Neural progenitor cell (in vitro differentiated cells): ENCODE results near the gene SUMF1. TPM values are rescaled to one million over a fixed set of nuclear protein-coding genes. Genes with fewer than 3 reads are reported as not detected.

Experiments used
- DNase-seq: peaks from one replicate; pipeline ENCODE4 v3.0.0-alpha.2; 2016; ENCODE audit warnings: low spot score
- H2AFZ ChIP-seq: fragments of 200-600 bp; sonication (generic); replicated peaks from 2 replicates; pipeline ENCODE4 v1.6.1; 2016; ENCODE audit warnings: antibody characterized with exemption
- H3F3A ChIP-seq: fragments of 200-600 bp; sonication (generic); 2 replicates; pipeline ENCODE4 v1.6.1; 2016; ENCODE audit warnings: antibody characterized with exemption, low read depth
- H3K27ac ChIP-seq: fragments of 200-600 bp; sonication (generic); 2 replicates; pipeline ENCODE4 v1.5.1; 2016; ENCODE audit warnings: mild to moderate bottlenecking
- H3K27me3 ChIP-seq: fragments of 200-600 bp; sonication (generic); 2 replicates; pipeline ENCODE4 v1.6.1; 2016; ENCODE audit warnings: mild to moderate bottlenecking, moderate library complexity
- H3K36me3 ChIP-seq: fragments of 200-600 bp; sonication (generic); 2 replicates; pipeline ENCODE4 v1.5.1; 2016
- H3K4me1 ChIP-seq: fragments of 200-600 bp; sonication (generic); 2 replicates; pipeline ENCODE4 v1.6.1; 2016; ENCODE audit warnings: mixed run types
- H3K4me2 ChIP-seq: fragments of 200-600 bp; sonication (generic); 2 replicates; pipeline ENCODE4 v1.6.1; 2016
- H3K4me3 ChIP-seq: fragments of 200-600 bp; sonication (generic); 2 replicates; pipeline ENCODE4 v1.5.1; 2016
- H3K79me2 ChIP-seq: fragments of 200-600 bp; sonication (generic); 2 replicates; pipeline ENCODE4 v1.6.1; 2016; ENCODE audit warnings: low read depth
- H3K9ac ChIP-seq: fragments of 200-600 bp; sonication (generic); 2 replicates; pipeline ENCODE4 v1.6.1; 2016
- H3K9me3 ChIP-seq: fragments of 200-600 bp; sonication (generic); 2 replicates; pipeline ENCODE4 v1.5.1; 2016; ENCODE audit warnings: low read depth
- H4K20me1 ChIP-seq: fragments of 200-600 bp; sonication (generic); 2 replicates; pipeline ENCODE4 v1.6.1; 2016; ENCODE audit warnings: low read depth
- H3K27ac Mint-ChIP-seq: 3 replicates; pipeline ENCODE4 v1.8.0; 2021; ENCODE audit warnings: mixed read lengths
- H3K27me3 Mint-ChIP-seq: 2 replicates; pipeline ENCODE4 v1.8.0; 2022; ENCODE audit warnings: low read depth, mild to moderate bottlenecking, inconsistent platforms, moderate library complexity, mixed read lengths; ENCODE audit not compliant: insufficient read depth
- H3K36me3 Mint-ChIP-seq: 3 replicates; pipeline ENCODE4 v1.8.0; 2021; ENCODE audit warnings: mixed read lengths
- H3K4me1 Mint-ChIP-seq: 3 replicates; pipeline ENCODE4 v1.8.0; 2021; ENCODE audit warnings: mixed read lengths
- H3K4me3 Mint-ChIP-seq: 3 replicates; pipeline ENCODE4 v1.8.0; 2021; ENCODE audit warnings: mild to moderate bottlenecking, moderate library complexity, mixed read lengths
- H3K9me3 Mint-ChIP-seq: 3 replicates; pipeline ENCODE4 v1.8.0; 2020; ENCODE audit warnings: mixed read lengths
- CTCF ChIP-seq: fragments of 200-600 bp; sonication (generic); IDR thresholded peaks from 2 replicates; pipeline ENCODE4 v1.5.1; 2017; ENCODE audit warnings: antibody characterized with exemption, mild to moderate bottlenecking
- EZH2 ChIP-seq: fragments of 200-600 bp; sonication (generic); IDR thresholded peaks from 2 replicates; pipeline ENCODE4 v1.6.1; 2017; ENCODE audit warnings: antibody characterized with exemption, mild to moderate bottlenecking, moderate library complexity
- EZH2phosphoT487 ChIP-seq: fragments of 200-600 bp; sonication (generic); IDR thresholded peaks from 2 replicates; pipeline ENCODE4 v1.6.1; 2017; ENCODE audit warnings: antibody characterized with exemption
- total RNA-seq: library from RNA; depleted of rRNA; stranded (reverse); fragments of >200 nt; gene quantifications from 2 replicates; pipeline ENCODE4 v1.2.3, GENCODE V29; 2015; ENCODE audit warnings: low replicate concordance

Gene SUMF1
- total RNA-seq, 1 donor from 2014 or later, result 10.6 TPM

GRCh38 chr3:4338751-4339150, 128.3 kb downstream of the SUMF1 start:
- Histone ChIP-seq H3K79me2 (no peaks in the 10 kb centered on the region), H3K27ac (no peak overlapping the region), H3K9ac (no peak overlapping the region), H3K4me3 (no peak overlapping the region), H3K36me3 (no peaks in the 10 kb centered on the region), H3K27me3 (no peaks in the 10 kb centered on the region), H3K9me3 (no peaks in the 10 kb centered on the region), H3K4me2 (no peak overlapping the region), H3K4me1 (no peaks in the 10 kb centered on the region), H4K20me1 (no peaks in the 10 kb centered on the region), H3F3A (no peaks in the 10 kb centered on the region), H2AFZ (no peak overlapping the region)
- TF ChIP-seq EZH2phosphoT487 (no peak), EZH2 (no peak), CTCF (no peak)
- Mint-ChIP-seq H3K27me3 (no peaks in the 10 kb centered on the region), H3K4me3 (no peak overlapping the region), H3K36me3 (no peaks in the 10 kb centered on the region), H3K4me1 (peaks cover 2% of the 10 kb centered on the region), H3K27ac (no peak overlapping the region), H3K9me3 (no peaks in the 10 kb centered on the region)
- no peak for DNase-seq

GRCh38 chr3:4336850-4337546, 130.1 kb downstream of the SUMF1 start:
- no peaks in the 10 kb centered on the region for H3K36me3 ChIP-seq
- no peak overlapping the region for H3K4me2 ChIP-seq
- H3F3A ChIP-seq, result no peaks in the 10 kb centered on the region
- H3K4me1 ChIP-seq, result no peaks in the 10 kb centered on the region
- H3K36me3 Mint-ChIP-seq, result no peaks in the 10 kb centered on the region
- no peaks in the 10 kb centered on the region for H3K27me3 ChIP-seq
- H3K79me2 ChIP-seq, result no peaks in the 10 kb centered on the region
- no peak for DNase-seq
- no peak overlapping the region for H3K4me3 ChIP-seq
- H3K4me1 Mint-ChIP-seq, result peaks cover 2% of the 10 kb centered on the region
- no peaks in the 10 kb centered on the region for H4K20me1 ChIP-seq
- no peaks in the 10 kb centered on the region for H3K27me3 Mint-ChIP-seq
- no peak overlapping the region for H3K27ac ChIP-seq
- no peaks in the 10 kb centered on the region for H3K9me3 ChIP-seq
- no peak for TF ChIP-seq CTCF
- TF ChIP-seq EZH2, result no peak
- TF ChIP-seq EZH2phosphoT487, result no peak
- no peak overlapping the region for H3K9ac ChIP-seq
- H3K4me3 Mint-ChIP-seq, result no peak overlapping the region
- no peak overlapping the region for H2AFZ ChIP-seq
- H3K9me3 Mint-ChIP-seq, result no peaks in the 10 kb centered on the region
- H3K27ac Mint-ChIP-seq, result no peak overlapping the region

DNA sequence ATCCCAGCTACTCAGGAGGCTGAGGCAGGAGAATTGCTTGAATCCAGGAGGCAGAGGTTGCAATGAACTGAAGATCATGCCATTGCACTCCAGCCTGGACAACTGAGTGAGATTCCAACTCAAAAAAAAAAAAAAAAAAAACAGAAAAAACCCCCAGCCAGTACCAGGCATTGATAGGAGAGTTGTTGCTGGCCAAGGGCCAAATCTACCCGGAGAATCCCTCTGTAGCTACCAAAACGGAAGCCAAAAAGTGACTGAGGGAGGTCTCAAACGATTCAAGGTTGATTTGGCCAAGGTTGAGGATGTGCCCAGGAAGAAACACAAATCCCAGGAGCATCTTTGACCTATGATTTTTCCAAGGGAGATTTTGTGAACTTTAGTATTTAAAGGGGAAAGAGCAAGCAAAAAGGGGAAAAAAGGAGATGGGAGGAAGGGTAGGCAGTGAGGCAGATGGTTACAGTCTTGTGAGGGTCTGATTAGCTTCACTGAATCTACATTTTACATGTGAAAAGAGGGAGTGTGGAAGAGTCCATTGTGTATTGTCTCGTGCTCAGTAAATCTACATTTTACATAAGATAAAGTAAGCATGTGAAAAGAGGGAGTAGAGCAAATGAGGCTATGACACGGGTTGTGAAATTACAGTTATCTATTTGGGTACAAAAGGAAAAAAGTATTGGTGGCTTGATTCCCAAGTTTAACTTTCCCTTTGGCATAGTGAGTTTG, 131.1 kb downstream of the SUMF1 start:
- Mint-ChIP-seq H3K4me3 (no peak overlapping the region), H3K4me1 (peaks cover 2% of the 10 kb centered on the region), H3K9me3 (no peaks in the 10 kb centered on the region), H3K27ac (no peak overlapping the region), H3K27me3 (no peaks in the 10 kb centered on the region), H3K36me3 (no peaks in the 10 kb centered on the region)
- Histone ChIP-seq H3K4me3 (no peak overlapping the region), H3K79me2 (no peaks in the 10 kb centered on the region), H3K9ac (no peak overlapping the region), H2AFZ (no peak overlapping the region), H3K36me3 (no peaks in the 10 kb centered on the region), H3F3A (no peaks in the 10 kb centered on the region), H3K9me3 (no peaks in the 10 kb centered on the region), H3K27ac (no peak overlapping the region), H3K27me3 (no peaks in the 10 kb centered on the region), H3K4me2 (no peak overlapping the region), H3K4me1 (no peaks in the 10 kb centered on the region), H4K20me1 (no peaks in the 10 kb centered on the region)
- no peak for DNase-seq
- TF ChIP-seq EZH2, result no peak
- no peak for TF ChIP-seq EZH2phosphoT487
- no peak for TF ChIP-seq CTCF
